Measurements from ENCODE around the gene SEMA6A.

DNA sequence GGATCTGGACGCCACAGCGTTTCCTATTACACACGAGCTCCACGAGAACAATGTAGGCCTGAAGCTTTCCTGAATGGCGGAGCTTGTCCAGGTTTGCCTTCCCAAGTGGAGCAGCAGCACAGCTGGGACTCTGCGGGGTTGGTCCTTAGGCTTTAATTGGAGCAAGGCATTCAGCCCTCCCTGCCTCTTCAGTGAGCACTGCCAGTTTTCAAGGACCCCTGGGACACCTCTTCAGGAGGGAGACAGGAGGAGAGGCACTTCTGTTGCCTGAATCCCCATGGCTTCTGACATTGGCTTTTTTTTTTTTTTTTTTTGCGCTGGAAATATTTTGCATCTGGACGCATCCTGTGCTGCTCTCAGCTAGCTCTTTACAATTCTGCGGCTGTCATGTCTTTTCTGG lies 179.4 kb downstream of the SEMA6A start:
- TF ChIP-seq, protein P1, sequence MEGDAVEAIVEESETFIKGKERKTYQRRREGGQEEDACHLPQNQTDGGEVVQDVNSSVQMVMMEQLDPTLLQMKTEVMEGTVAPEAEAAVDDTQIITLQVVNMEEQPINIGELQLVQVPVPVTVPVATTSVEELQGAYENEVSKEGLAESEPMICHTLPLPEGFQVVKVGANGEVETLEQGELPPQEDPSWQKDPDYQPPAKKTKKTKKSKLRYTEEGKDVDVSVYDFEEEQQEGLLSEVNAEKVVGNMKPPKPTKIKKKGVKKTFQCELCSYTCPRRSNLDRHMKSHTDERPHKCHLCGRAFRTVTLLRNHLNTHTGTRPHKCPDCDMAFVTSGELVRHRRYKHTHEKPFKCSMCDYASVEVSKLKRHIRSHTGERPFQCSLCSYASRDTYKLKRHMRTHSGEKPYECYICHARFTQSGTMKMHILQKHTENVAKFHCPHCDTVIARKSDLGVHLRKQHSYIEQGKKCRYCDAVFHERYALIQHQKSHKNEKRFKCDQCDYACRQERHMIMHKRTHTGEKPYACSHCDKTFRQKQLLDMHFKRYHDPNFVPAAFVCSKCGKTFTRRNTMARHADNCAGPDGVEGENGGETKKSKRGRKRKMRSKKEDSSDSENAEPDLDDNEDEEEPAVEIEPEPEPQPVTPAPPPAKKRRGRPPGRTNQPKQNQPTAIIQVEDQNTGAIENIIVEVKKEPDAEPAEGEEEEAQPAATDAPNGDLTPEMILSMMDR (conservative IDR thresholded peaks at IDR 0.05; ENCODE audit: low read depth, low read length) = no peak
- no peak for TF ChIP-seq EZH2phosphoT487 (IDR thresholded peaks at IDR 0.05; ENCODE audit: borderline replicate concordance, low read length)
- TF ChIP-seq EZH2 (IDR thresholded peaks at IDR 0.05; ENCODE audit: low read length, unreplicated experiment) = no peak

Measured in PC-3 (cell line).